ENCODE data around the gene OR2V1. TPM values are rescaled to one million over a fixed set of nuclear protein-coding genes. Genes with fewer than 3 reads are reported as not detected.

OR2V1 gene
- total RNA-seq, 1 experiment from 2014 or later: not detected

DNA sequence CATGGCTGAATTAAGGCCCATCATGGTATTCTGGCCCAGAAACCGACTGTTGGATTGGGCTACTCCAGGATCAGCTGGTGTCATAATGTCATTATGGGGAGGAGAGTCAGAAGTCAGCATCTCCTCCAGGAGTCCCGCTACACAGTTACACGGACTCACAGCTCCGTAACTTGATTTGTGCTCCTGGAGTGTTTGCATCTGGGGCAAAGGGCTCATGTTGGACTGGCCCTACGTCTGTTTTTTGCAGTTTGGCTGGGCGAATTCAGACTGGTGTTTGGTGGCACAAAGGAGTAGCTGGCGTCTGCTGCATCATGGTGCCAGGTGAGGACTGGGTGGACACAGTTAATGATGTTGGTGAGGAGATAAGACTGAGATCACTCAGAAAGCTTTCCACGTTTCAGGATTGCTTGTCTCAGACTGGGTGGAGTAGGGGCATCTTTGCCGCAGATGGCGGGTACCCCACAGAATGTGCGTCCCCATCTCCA, 31.3 kb downstream of the OR2V1 start:
- no peak overlapping the region for H3K4me3 ChIP-seq (replicated peaks in 1 of 2; ENCODE audit: low read depth in 1 of 2, low read length in 2 of 2)
- CTCF ChIA-PET: interaction anchor here (1.0 kb wide), 1 partner anchor 68 kb away, joined by 3 read pairs; no protein-coding TSS in a partner anchor

More for the DNA sequence above, 31.3 kb downstream of the OR2V1 start:
- Histone ChIP-seq H3K27ac (ENCODE audit: low read depth, low read length) (no peak overlapping the region), H3K36me3 (ENCODE audit: control insufficient read depth in 1 of 2, insufficient read depth in 2 of 2, low read length in 2 of 2) (no peaks in the 10 kb centered on the region), H3K9me3 (ENCODE audit: control insufficient read depth in 1 of 2, insufficient read depth in 1 of 2, low read depth in 1 of 2, low read length in 2 of 2) (no peaks in the 10 kb centered on the region), H3K79me2 (ENCODE audit: insufficient read depth, low read length) (no peaks in the 10 kb centered on the region), H3K9ac (ENCODE audit: low read length) (no peak overlapping the region), H3K27me3 (ENCODE audit: insufficient read depth, low read length) (no peaks in the 10 kb centered on the region), H3K4me2 (ENCODE audit: low read length) (no peak overlapping the region), H4K20me1 (ENCODE audit: insufficient read depth) (no peaks in the 10 kb centered on the region), H2AFZ (ENCODE audit: low read depth, low read length, poor library complexity, severe bottlenecking) (no peak overlapping the region), H3K4me1 (ENCODE audit: control insufficient read depth in 1 of 2, insufficient read depth in 2 of 2, low read length in 2 of 2) (peaks cover 5 to 8% of the 10 kb centered on the region in 2 experiments), H3K9me2 (ENCODE audit: insufficient read depth) (no peaks in the 10 kb centered on the region)
- BruUV-seq (replicated peaks): no TSS peak
- DNase-seq (ENCODE audit: low read depth, low spot score): no peak
- ATAC-seq: no peak
- intact Hi-C loops (cut with micrococcal nuclease): no loop called here
- ChIA-PET RAD21 (ENCODE audit: low non-redundant PET in 1 of 2, low total read pairs in 2 of 2, uncharacterized antibody in 2 of 2, unreplicated experiment in 2 of 2) (no interaction called here), POLR2A (interaction anchor here (1.2 kb wide), 1 partner anchor 236 kb away, joined by 3 read pairs; no protein-coding TSS in a partner anchor)
- TF ChIP-seq ZNF274 (IDR thresholded peaks at IDR 0.05; ENCODE audit: low read depth, low read length): no peak
- TF ChIP-seq, protein P1, sequence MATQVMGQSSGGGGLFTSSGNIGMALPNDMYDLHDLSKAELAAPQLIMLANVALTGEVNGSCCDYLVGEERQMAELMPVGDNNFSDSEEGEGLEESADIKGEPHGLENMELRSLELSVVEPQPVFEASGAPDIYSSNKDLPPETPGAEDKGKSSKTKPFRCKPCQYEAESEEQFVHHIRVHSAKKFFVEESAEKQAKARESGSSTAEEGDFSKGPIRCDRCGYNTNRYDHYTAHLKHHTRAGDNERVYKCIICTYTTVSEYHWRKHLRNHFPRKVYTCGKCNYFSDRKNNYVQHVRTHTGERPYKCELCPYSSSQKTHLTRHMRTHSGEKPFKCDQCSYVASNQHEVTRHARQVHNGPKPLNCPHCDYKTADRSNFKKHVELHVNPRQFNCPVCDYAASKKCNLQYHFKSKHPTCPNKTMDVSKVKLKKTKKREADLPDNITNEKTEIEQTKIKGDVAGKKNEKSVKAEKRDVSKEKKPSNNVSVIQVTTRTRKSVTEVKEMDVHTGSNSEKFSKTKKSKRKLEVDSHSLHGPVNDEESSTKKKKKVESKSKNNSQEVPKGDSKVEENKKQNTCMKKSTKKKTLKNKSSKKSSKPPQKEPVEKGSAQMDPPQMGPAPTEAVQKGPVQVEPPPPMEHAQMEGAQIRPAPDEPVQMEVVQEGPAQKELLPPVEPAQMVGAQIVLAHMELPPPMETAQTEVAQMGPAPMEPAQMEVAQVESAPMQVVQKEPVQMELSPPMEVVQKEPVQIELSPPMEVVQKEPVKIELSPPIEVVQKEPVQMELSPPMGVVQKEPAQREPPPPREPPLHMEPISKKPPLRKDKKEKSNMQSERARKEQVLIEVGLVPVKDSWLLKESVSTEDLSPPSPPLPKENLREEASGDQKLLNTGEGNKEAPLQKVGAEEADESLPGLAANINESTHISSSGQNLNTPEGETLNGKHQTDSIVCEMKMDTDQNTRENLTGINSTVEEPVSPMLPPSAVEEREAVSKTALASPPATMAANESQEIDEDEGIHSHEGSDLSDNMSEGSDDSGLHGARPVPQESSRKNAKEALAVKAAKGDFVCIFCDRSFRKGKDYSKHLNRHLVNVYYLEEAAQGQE (IDR thresholded peaks at IDR 0.05; ENCODE audit: low read depth): no peak
- TF ChIP-seq CEBPB (IDR thresholded peaks at IDR 0.05; ENCODE audit: low read depth): no peak
- TF ChIP-seq POLR2AphosphoS5 (IDR thresholded peaks at IDR 0.05; ENCODE audit: low read depth, low read length): no peak
- no peak for TF ChIP-seq ELF1 (IDR thresholded peaks at IDR 0.05; ENCODE audit: borderline replicate concordance, low read depth)
- no peak for TF ChIP-seq ZFX (IDR thresholded peaks at IDR 0.05)
- no peak for TF ChIP-seq CBX3 (IDR thresholded peaks at IDR 0.05; ENCODE audit: low read depth)
- TF ChIP-seq SIN3A (IDR thresholded peaks at IDR 0.05; ENCODE audit: low read depth): no peak
- TF ChIP-seq EZH2 (IDR thresholded peaks at IDR 0.05): no peak
- no peak for TF ChIP-seq SP1 (IDR thresholded peaks at IDR 0.05; ENCODE audit: low read depth)
- TF ChIP-seq, protein P2, sequence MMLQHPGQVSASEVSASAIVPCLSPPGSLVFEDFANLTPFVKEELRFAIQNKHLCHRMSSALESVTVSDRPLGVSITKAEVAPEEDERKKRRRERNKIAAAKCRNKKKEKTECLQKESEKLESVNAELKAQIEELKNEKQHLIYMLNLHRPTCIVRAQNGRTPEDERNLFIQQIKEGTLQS (IDR thresholded peaks at IDR 0.05): no peak
- no peak for TF ChIP-seq EZH2phosphoT487 (IDR thresholded peaks at IDR 0.05; ENCODE audit: borderline replicate concordance)
- TF ChIP-seq, protein P3, sequence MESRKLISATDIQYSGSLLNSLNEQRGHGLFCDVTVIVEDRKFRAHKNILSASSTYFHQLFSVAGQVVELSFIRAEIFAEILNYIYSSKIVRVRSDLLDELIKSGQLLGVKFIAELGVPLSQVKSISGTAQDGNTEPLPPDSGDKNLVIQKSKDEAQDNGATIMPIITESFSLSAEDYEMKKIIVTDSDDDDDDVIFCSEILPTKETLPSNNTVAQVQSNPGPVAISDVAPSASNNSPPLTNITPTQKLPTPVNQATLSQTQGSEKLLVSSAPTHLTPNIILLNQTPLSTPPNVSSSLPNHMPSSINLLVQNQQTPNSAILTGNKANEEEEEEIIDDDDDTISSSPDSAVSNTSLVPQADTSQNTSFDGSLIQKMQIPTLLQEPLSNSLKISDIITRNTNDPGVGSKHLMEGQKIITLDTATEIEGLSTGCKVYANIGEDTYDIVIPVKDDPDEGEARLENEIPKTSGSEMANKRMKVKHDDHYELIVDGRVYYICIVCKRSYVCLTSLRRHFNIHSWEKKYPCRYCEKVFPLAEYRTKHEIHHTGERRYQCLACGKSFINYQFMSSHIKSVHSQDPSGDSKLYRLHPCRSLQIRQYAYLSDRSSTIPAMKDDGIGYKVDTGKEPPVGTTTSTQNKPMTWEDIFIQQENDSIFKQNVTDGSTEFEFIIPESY (IDR thresholded peaks at IDR 0.05; ENCODE audit: extremely low read depth, insufficient replicate concordance, low read length): no peak
- TF ChIP-seq, protein P4, sequence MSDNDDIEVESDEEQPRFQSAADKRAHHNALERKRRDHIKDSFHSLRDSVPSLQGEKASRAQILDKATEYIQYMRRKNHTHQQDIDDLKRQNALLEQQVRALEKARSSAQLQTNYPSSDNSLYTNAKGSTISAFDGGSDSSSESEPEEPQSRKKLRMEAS (IDR thresholded peaks at IDR 0.05): no peak
- TF ChIP-seq FOSL1 (IDR thresholded peaks at IDR 0.05; ENCODE audit: low read depth): no peak
- no peak for TF ChIP-seq JUND (IDR thresholded peaks at IDR 0.05)
- no peak for TF ChIP-seq TCF7L2 (IDR thresholded peaks at IDR 0.05; ENCODE audit: borderline replicate concordance, extremely low read depth, insufficient read depth, insufficient read length)
